HUES6 (cell line): ENCODE data around the gene DAGLA.

Experiments used
- H3K27ac ChIP-seq: 2 replicates; pipeline ENCODE4 v1.7.0; 2013; ENCODE audit warnings: low read depth, mild to moderate bottlenecking, low read length, inconsistent platforms
- H3K27me3 ChIP-seq: 2 replicates; pipeline ENCODE4 v1.6.1; 2013; ENCODE audit warnings: low read length; ENCODE audit not compliant: control insufficient read depth, insufficient read depth
- H3K36me3 ChIP-seq: 2 replicates; pipeline ENCODE4 v1.6.1; 2013; ENCODE audit warnings: low read length; ENCODE audit not compliant: control insufficient read depth, insufficient read depth
- H3K4me1 ChIP-seq: 2 replicates; pipeline ENCODE4 v1.6.1; 2013; ENCODE audit warnings: low read length; ENCODE audit not compliant: control insufficient read depth, insufficient read depth
- H3K4me3 ChIP-seq: 2 replicates; pipeline ENCODE4 v1.5.1; 2013; ENCODE audit warnings: low read depth, low read length
- H3K9ac ChIP-seq: one replicate; pipeline ENCODE4 v1.6.1; 2013; ENCODE audit warnings: mild to moderate bottlenecking, low read length
- H3K9me3 ChIP-seq: 2 replicates; pipeline ENCODE4 v1.6.1; 2013; ENCODE audit warnings: low read depth, low read length; ENCODE audit not compliant: control insufficient read depth, insufficient read depth

Gene DAGLA

GRCh38 chr11:61683961-61684869 is 4.0 kb downstream of the DAGLA start:
- Histone ChIP-seq H3K4me3 (no peak overlapping the region), H3K9ac (no peak overlapping the region), H3K27ac (no peak overlapping the region), H3K9me3 (no peaks in the 10 kb centered on the region), H3K4me1 (peaks cover 45% of the 10 kb centered on the region), H3K27me3 (peaks cover 21% of the 10 kb centered on the region), H3K36me3 (no peaks in the 10 kb centered on the region)

GRCh38 chr11:61684870-61685616 is 4.9 kb downstream of the DAGLA start:
- Histone ChIP-seq H3K4me3 (no peak overlapping the region), H3K9me3 (no peaks in the 10 kb centered on the region), H3K27ac (no peak overlapping the region), H3K36me3 (no peaks in the 10 kb centered on the region), H3K9ac (no peak overlapping the region), H3K4me1 (peaks cover 40% of the 10 kb centered on the region), H3K27me3 (peaks cover 18% of the 10 kb centered on the region)

GRCh38 chr11:61685617-61685967 is 5.4 kb downstream of the DAGLA start:
- H3K4me1 ChIP-seq: peaks cover 42% of the 10 kb centered on the region
- peaks cover 16% of the 10 kb centered on the region for H3K27me3 ChIP-seq
- no peak overlapping the region for H3K9ac ChIP-seq
- H3K27ac ChIP-seq: no peak overlapping the region
- H3K36me3 ChIP-seq: no peaks in the 10 kb centered on the region
- no peaks in the 10 kb centered on the region for H3K9me3 ChIP-seq
- no peak overlapping the region for H3K4me3 ChIP-seq

- Histone ChIP-seq H3K27ac (no peak overlapping the region), H3K4me1 (peaks cover 47% of the 10 kb centered on the region), H3K36me3 (no peaks in the 10 kb centered on the region), H3K9me3 (no peaks in the 10 kb centered on the region), H3K27me3 (peaks cover 12% of the 10 kb centered on the region; the same call in 1 of the 2 replicates), H3K9ac (no peak overlapping the region), H3K4me3 (no peak overlapping the region)
These were observed 5.9 kb downstream of the DAGLA start for GRCh38 chr11:61686066-61686465.

GRCh38 chr11:61686469-61686868 is 6.3 kb downstream of the DAGLA start:
- Histone ChIP-seq H3K27ac (no peak overlapping the region), H3K4me1 (peaks cover 51% of the 10 kb centered on the region), H3K9me3 (no peaks in the 10 kb centered on the region), H3K4me3 (no peak overlapping the region), H3K36me3 (no peaks in the 10 kb centered on the region), H3K27me3 (peaks cover 8% of the 10 kb centered on the region; the same call in 1 of the 2 replicates), H3K9ac (no peak overlapping the region)

GRCh38 chr11:61687420-61687819 is 7.2 kb downstream of the DAGLA start:
- no peaks in the 10 kb centered on the region for H3K36me3 ChIP-seq
- no peak overlapping the region for H3K9ac ChIP-seq
- no peaks in the 10 kb centered on the region for H3K9me3 ChIP-seq
- no peak overlapping the region for H3K27ac ChIP-seq
- no peak overlapping the region for H3K4me3 ChIP-seq
- H3K27me3 ChIP-seq: no peaks in the 10 kb centered on the region; the same call in 1 of the 2 replicates
- peaks cover 57% of the 10 kb centered on the region for H3K4me1 ChIP-seq

GRCh38 chr11:61688365-61689163 is 8.4 kb downstream of the DAGLA start:
- Histone ChIP-seq H3K36me3 (no peaks in the 10 kb centered on the region), H3K9me3 (no peaks in the 10 kb centered on the region), H3K27me3 (no peaks in the 10 kb centered on the region; the same call in 1 of the 2 replicates), H3K4me3 (no peak overlapping the region), H3K27ac (no peak overlapping the region), H3K9ac (no peak overlapping the region), H3K4me1 (peaks cover 47% of the 10 kb centered on the region)

GRCh38 chr11:61689164-61689496 is 8.9 kb downstream of the DAGLA start:
- Histone ChIP-seq H3K4me3 (no peak overlapping the region), H3K27ac (no peak overlapping the region), H3K36me3 (no peaks in the 10 kb centered on the region), H3K4me1 (peaks cover 47% of the 10 kb centered on the region), H3K9me3 (no peaks in the 10 kb centered on the region), H3K9ac (no peak overlapping the region), H3K27me3 (no peaks in the 10 kb centered on the region)

GRCh38 chr11:61690706-61691379 is 10.7 kb downstream of the DAGLA start:
- Histone ChIP-seq H3K36me3 (no peaks in the 10 kb centered on the region), H3K9me3 (no peaks in the 10 kb centered on the region), H3K9ac (no peak overlapping the region), H3K27me3 (no peaks in the 10 kb centered on the region), H3K27ac (no peak overlapping the region), H3K4me1 (peaks cover 53% of the 10 kb centered on the region), H3K4me3 (no peak overlapping the region)

GRCh38 chr11:61691380-61692156 is 11.4 kb downstream of the DAGLA start:
- Histone ChIP-seq H3K36me3 (no peaks in the 10 kb centered on the region), H3K4me1 (peaks cover 53% of the 10 kb centered on the region), H3K9ac (no peak overlapping the region), H3K9me3 (no peaks in the 10 kb centered on the region), H3K27ac (no peak overlapping the region), H3K4me3 (no peak overlapping the region), H3K27me3 (no peaks in the 10 kb centered on the region)
